Esophagus mucosa (tissue), 1 donor: ENCODE results near the gene SAMSN1. TPM values are rescaled to one million over a fixed set of nuclear protein-coding genes. Genes with fewer than 3 reads are reported as not detected.

Source experiments
- ATAC-seq: fragments of 200-7000 bp; cut with Tn5 transposase; one replicate; pipeline ENCODE4 v1.9.1; 2020
- total RNA-seq: library from RNA; stranded (reverse); gene quantifications from one replicate; pipeline ENCODE4 v1.2.4, GENCODE V29; 2023
- donor health status: DM: yes; HTN: yes; CAD: no.

Gene SAMSN1
- total RNA-seq = 2.2 TPM

GRCh38 chr21:14545906-14546480, at the start of gene SAMSN1:
Gene SAMSN1, minus strand, starts transcription at chr21:14546315. Its CDS starts 54 bp downstream, at chr21:14546261.
- peak; percentile 85 for ATAC-seq

- no peak for ATAC-seq
Measured at GRCh38 chr21:14595449-14595848, 49.3 kb upstream of the SAMSN1 start.

- ATAC-seq = no peak
Measured at GRCh38 chr21:14594967-14595366, 48.9 kb upstream of the SAMSN1 start.

GRCh38 chr21:14593230-14593629, 47.1 kb upstream of the SAMSN1 start:
- ATAC-seq = no peak

- no peak for ATAC-seq
Measured at GRCh38 chr21:14592296-14593000, 46.3 kb upstream of the SAMSN1 start.

- ATAC-seq = peak; percentile 45
Measured at GRCh38 chr21:14591882-14592281, 45.8 kb upstream of the SAMSN1 start.

GRCh38 chr21:14591377-14591776, 45.3 kb upstream of the SAMSN1 start:
- peak; percentile 97 for ATAC-seq

- no peak for ATAC-seq
Measured at GRCh38 chr21:14589855-14590563, 43.9 kb upstream of the SAMSN1 start.

GRCh38 chr21:14587266-14587665, 41.2 kb upstream of the SAMSN1 start:
- no peak for ATAC-seq

- no peak for ATAC-seq
Measured at GRCh38 chr21:14585122-14585521, 39.0 kb upstream of the SAMSN1 start.

GRCh38 chr21:14584357-14585095, 38.4 kb upstream of the SAMSN1 start:
- no peak for ATAC-seq

GRCh38 chr21:14583629-14584255, 37.6 kb upstream of the SAMSN1 start:
- ATAC-seq = no peak

- no peak for ATAC-seq
Measured at GRCh38 chr21:14582934-14583628, 37.0 kb upstream of the SAMSN1 start.

GRCh38 chr21:14581902-14582457, 35.9 kb upstream of the SAMSN1 start:
- no peak for ATAC-seq

- ATAC-seq = no peak
Measured at GRCh38 chr21:14573244-14573643, 27.1 kb upstream of the SAMSN1 start.

GRCh38 chr21:14572204-14572780, 26.2 kb upstream of the SAMSN1 start:
- ATAC-seq = no peak

- no peak for ATAC-seq
Measured at GRCh38 chr21:14569868-14570267, 23.8 kb upstream of the SAMSN1 start.

- no peak for ATAC-seq
Measured at GRCh38 chr21:14569026-14569621, 23.0 kb upstream of the SAMSN1 start.

- ATAC-seq = no peak
Measured at GRCh38 chr21:14567331-14568279, 21.5 kb upstream of the SAMSN1 start.

- no peak for ATAC-seq
Measured at GRCh38 chr21:14566894-14567293, 20.8 kb upstream of the SAMSN1 start.
